KBM-7 (cell line): Measurements from ENCODE around the gene IL17RD.
"Not testable (repeated sequence)": the region's sequence is repeated elsewhere in the genome, so short reads cannot be mapped to it uniquely, and the experiment has no call there.

Source experiments
- DNase-seq: peaks from one replicate; pipeline ENCODE4 v3.0.0-alpha.2; 2015
- in situ Hi-C: fragments of 300-500 bp; cut with MboI; formaldehyde crosslinking; loops from 2 replicates; pipeline ENCODE4 v1.14.3; 2020; ENCODE audit warnings: low sequenced_read_pairs, low pct_unique_long_range_greater_than_20kb, mixed read lengths

The IL17RD gene

GRCh38 chr3:57105585-57105984, 59.6 kb downstream of the IL17RD start:
- in situ Hi-C loops = no loop called here
- no peak for DNase-seq

- in situ Hi-C loops = no loop called here
- DNase-seq = peak; percentile 90
Measured at GRCh38 chr3:57100046-57100695, 65.0 kb downstream of the IL17RD start.

- in situ Hi-C loops = no loop called here
- no peak for DNase-seq
Measured at GRCh38 chr3:57098418-57099310, 66.5 kb downstream of the IL17RD start.

- in situ Hi-C loops = no loop called here
Measured at GRCh38 chr3:57097536-57097935, 67.6 kb downstream of the IL17RD start.

GRCh38 chr3:57095363-57095762, 69.8 kb downstream of the IL17RD start:
- DNase-seq = no peak
- in situ Hi-C loops = no loop called here

More at GRCh38 chr3:57097536-57097935, 67.6 kb downstream of the IL17RD start:
- no peak for DNase-seq

GRCh38 chr3:57094575-57094974, 70.6 kb downstream of the IL17RD start:
- in situ Hi-C loops = no loop called here
- DNase-seq = no peak

GRCh38 chr3:57093971-57094535, 71.1 kb downstream of the IL17RD start:
- in situ Hi-C loops = no loop called here
- DNase-seq = no peak

- DNase-seq = no peak
- in situ Hi-C loops = no loop called here
Measured at GRCh38 chr3:57093489-57093888, 71.7 kb downstream of the IL17RD start.

GRCh38 chr3:57091521-57092273, 73.5 kb downstream of the IL17RD start:
- in situ Hi-C loops = no loop called here
- no peak for DNase-seq

- in situ Hi-C loops = no loop called here
- no peak for DNase-seq
Measured at GRCh38 chr3:57089043-57089442, 76.1 kb downstream of the IL17RD start.

GRCh38 chr3:57088503-57088902, 76.7 kb downstream of the IL17RD start:
- DNase-seq = no peak
- in situ Hi-C loops = no loop called here

- no peak for DNase-seq
- in situ Hi-C loops = no loop called here
Measured at GRCh38 chr3:57087361-57088092, 77.6 kb downstream of the IL17RD start.

GRCh38 chr3:57086201-57086600, 79.0 kb downstream of the IL17RD start:
- DNase-seq = no peak
- in situ Hi-C loops = no loop called here

- in situ Hi-C loops = no loop called here
- no peak for DNase-seq
Measured at GRCh38 chr3:57085211-57085610, 79.9 kb downstream of the IL17RD start.

- in situ Hi-C loops, DNase-seq: not testable (repeated sequence)
Measured at GRCh38 chr3:57083266-57083995, 81.7 kb downstream of the IL17RD start.

GRCh38 chr3:57082481-57082880, 82.7 kb downstream of the IL17RD start:
- no peak for DNase-seq
- in situ Hi-C loops = no loop called here

GRCh38 chr3:57081173-57081572, 84.0 kb downstream of the IL17RD start:
- in situ Hi-C loops = no loop called here
- peak; percentile 43 for DNase-seq

- DNase-seq = no peak
- in situ Hi-C loops = no loop called here
Measured at GRCh38 chr3:57080171-57080570, 85.0 kb downstream of the IL17RD start.
